Measurements from ENCODE around the gene HYAL3. TPM values are rescaled to one million over a fixed set of nuclear protein-coding genes. Genes with fewer than 3 reads are reported as not detected.

The HYAL3 gene
- total RNA-seq, 1 experiment from 2014 or later = 3.1 TPM

- Histone ChIP-seq H3K27me3 (replicated peaks) (no peaks in the 10 kb centered on the region), H3K36me3 (no peaks in the 10 kb centered on the region), H3K4me3 (no peak overlapping the region), H3K9me3 (replicated peaks) (no peaks in the 10 kb centered on the region), H3K4me1 (replicated peaks) (peaks cover 41% of the 10 kb centered on the region), H3K27ac (no peak overlapping the region)
- no peak for DNase-seq (ENCODE audit: low read depth in 1 of 2, low spot score in 2 of 2)
These were observed 28.6 kb downstream of the HYAL3 start for GRCh38 chr3:50270422-50271224.

- Histone ChIP-seq H3K9me3 (replicated peaks) (no peaks in the 10 kb centered on the region), H3K27ac (no peak overlapping the region), H3K4me3 (no peak overlapping the region)
These were observed 29.2 kb downstream of the HYAL3 start for GRCh38 chr3:50269977-50270413.

GRCh38 chr3:50269460-50269859 lies 29.7 kb downstream of the HYAL3 start:
- no peak for DNase-seq (ENCODE audit: low read depth in 1 of 2, low spot score in 2 of 2)
- no peaks in the 10 kb centered on the region for H3K9me3 ChIP-seq (replicated peaks)
- H3K27ac ChIP-seq = no peak overlapping the region
- no peaks in the 10 kb centered on the region for H3K36me3 ChIP-seq
- H3K4me3 ChIP-seq = no peak overlapping the region
- peaks cover 53% of the 10 kb centered on the region for H3K4me1 ChIP-seq (replicated peaks)
- H3K27me3 ChIP-seq (replicated peaks) = no peaks in the 10 kb centered on the region

More at GRCh38 chr3:50269977-50270413, 29.2 kb downstream of the HYAL3 start:
- H3K4me1 ChIP-seq (replicated peaks) = peaks cover 47% of the 10 kb centered on the region
- DNase-seq (ENCODE audit: low read depth in 1 of 2, low spot score in 2 of 2) = no peak
- no peaks in the 10 kb centered on the region for H3K27me3 ChIP-seq (replicated peaks)
- H3K36me3 ChIP-seq = no peaks in the 10 kb centered on the region

- H3K9me3 ChIP-seq (replicated peaks) = no peaks in the 10 kb centered on the region
- H3K36me3 ChIP-seq = no peaks in the 10 kb centered on the region
- DNase-seq (ENCODE audit: low read depth in 1 of 2, low spot score in 2 of 2) = peak; percentile 52 to 74
- no peak within 1 kb of the TSS for H3K27ac ChIP-seq
- no peaks in the 10 kb centered on the region for H3K27me3 ChIP-seq (replicated peaks)
- peaks cover 58% of the 10 kb centered on the region for H3K4me1 ChIP-seq (replicated peaks)
- no peak within 1 kb of the TSS for H3K4me3 ChIP-seq
These were observed 30.3 kb downstream of the HYAL3 start, which contains the start of gene SEMA3B for GRCh38 chr3:50268703-50269451. Gene SEMA3B (plus strand): TSS chr3:50269147. CDS start chr3:50269241, 94 bp downstream.

GRCh38 chr3:50268276-50268675 lies 30.9 kb downstream of the HYAL3 start:
- no peaks in the 10 kb centered on the region for H3K36me3 ChIP-seq
- no peak overlapping the region for H3K4me3 ChIP-seq
- H3K9me3 ChIP-seq (replicated peaks) = no peaks in the 10 kb centered on the region
- no peak for DNase-seq (ENCODE audit: low read depth in 1 of 2, low spot score in 2 of 2)
- H3K27ac ChIP-seq = no peak overlapping the region
- no peaks in the 10 kb centered on the region for H3K27me3 ChIP-seq (replicated peaks)
- peaks cover 60% of the 10 kb centered on the region for H3K4me1 ChIP-seq (replicated peaks)

- H3K4me3 ChIP-seq = peak overlapping the region; percentile 16; the same call in 1 of the 2 replicates
- H3K27me3 ChIP-seq (replicated peaks) = no peaks in the 10 kb centered on the region
- no peaks in the 10 kb centered on the region for H3K36me3 ChIP-seq
- DNase-seq (ENCODE audit: low read depth in 1 of 2, low spot score in 2 of 2) = no peak
- H3K9me3 ChIP-seq (replicated peaks) = no peaks in the 10 kb centered on the region
- H3K27ac ChIP-seq = no peak overlapping the region
- H3K4me1 ChIP-seq (replicated peaks) = peaks cover 56% of the 10 kb centered on the region
These were observed 31.8 kb downstream of the HYAL3 start for GRCh38 chr3:50267280-50267913.

GRCh38 chr3:50266836-50267235 lies 32.4 kb downstream of the HYAL3 start:
- Histone ChIP-seq H3K9me3 (replicated peaks) (no peaks in the 10 kb centered on the region), H3K27ac (no peak overlapping the region), H3K4me1 (replicated peaks) (peaks cover 56% of the 10 kb centered on the region), H3K27me3 (replicated peaks) (no peaks in the 10 kb centered on the region), H3K36me3 (peaks cover under 1% of the 10 kb centered on the region; the same call in 1 of the 2 replicates), H3K4me3 (no peak overlapping the region; the same call in 1 of the 2 replicates)
- no peak for DNase-seq (ENCODE audit: low read depth in 1 of 2, low spot score in 2 of 2)

- Histone ChIP-seq H3K36me3 (peaks cover 3% of the 10 kb centered on the region; the same call in 1 of the 2 replicates), H3K27me3 (replicated peaks) (no peaks in the 10 kb centered on the region), H3K4me1 (replicated peaks) (peaks cover 61% of the 10 kb centered on the region), H3K9me3 (replicated peaks) (no peaks in the 10 kb centered on the region), H3K27ac (no peak overlapping the region), H3K4me3 (no peak overlapping the region)
- no peak for DNase-seq (ENCODE audit: low read depth in 1 of 2, low spot score in 2 of 2)
These were observed 33.2 kb downstream of the HYAL3 start for GRCh38 chr3:50266017-50266416.

- Histone ChIP-seq H3K4me1 (replicated peaks) (peaks cover 65% of the 10 kb centered on the region), H3K27ac (peak overlapping the region; percentile 72)
These were observed 33.6 kb downstream of the HYAL3 start for GRCh38 chr3:50265571-50265970.

GRCh38 chr3:50264964-50265485 lies 34.2 kb downstream of the HYAL3 start:
- peak overlapping the region; percentile 72 for H3K27ac ChIP-seq
- no peaks in the 10 kb centered on the region for H3K27me3 ChIP-seq (replicated peaks)
- no peak for DNase-seq (ENCODE audit: low read depth in 1 of 2, low spot score in 2 of 2)
- H3K36me3 ChIP-seq = peaks cover 7% of the 10 kb centered on the region; the same call in 1 of the 2 replicates
- H3K4me1 ChIP-seq (replicated peaks) = peaks cover 66% of the 10 kb centered on the region
- no peaks in the 10 kb centered on the region for H3K9me3 ChIP-seq (replicated peaks)
- no peak overlapping the region for H3K4me3 ChIP-seq

More at GRCh38 chr3:50265571-50265970, 33.6 kb downstream of the HYAL3 start:
- peaks cover 7% of the 10 kb centered on the region; the same call in 1 of the 2 replicates for H3K36me3 ChIP-seq
- no peak overlapping the region for H3K4me3 ChIP-seq
- H3K9me3 ChIP-seq (replicated peaks) = no peaks in the 10 kb centered on the region
- H3K27me3 ChIP-seq (replicated peaks) = no peaks in the 10 kb centered on the region
- DNase-seq (ENCODE audit: low read depth in 1 of 2, low spot score in 2 of 2) = no peak

GRCh38 chr3:50264383-50264963 lies 34.7 kb downstream of the HYAL3 start:
- Histone ChIP-seq H3K4me1 (replicated peaks) (peaks cover 65% of the 10 kb centered on the region), H3K4me3 (no peak overlapping the region), H3K27ac (peak overlapping the region; percentile 72), H3K27me3 (replicated peaks) (no peaks in the 10 kb centered on the region), H3K9me3 (replicated peaks) (no peaks in the 10 kb centered on the region), H3K36me3 (peaks cover 11% of the 10 kb centered on the region)
- DNase-seq (ENCODE audit: low read depth in 1 of 2, low spot score in 2 of 2) = peak; percentile 91 to 92

GRCh38 chr3:50263478-50264382 lies 35.5 kb downstream of the HYAL3 start:
- no peak for DNase-seq (ENCODE audit: low read depth in 1 of 2, low spot score in 2 of 2)
- Histone ChIP-seq H3K4me1 (replicated peaks) (peaks cover 58% of the 10 kb centered on the region), H3K4me3 (no peak overlapping the region), H3K27me3 (replicated peaks) (no peaks in the 10 kb centered on the region), H3K27ac (peak overlapping the region; percentile 30), H3K36me3 (peaks cover 17% of the 10 kb centered on the region), H3K9me3 (replicated peaks) (no peaks in the 10 kb centered on the region)
